ENCODE measurements around the gene B3GNT4.

DNA sequence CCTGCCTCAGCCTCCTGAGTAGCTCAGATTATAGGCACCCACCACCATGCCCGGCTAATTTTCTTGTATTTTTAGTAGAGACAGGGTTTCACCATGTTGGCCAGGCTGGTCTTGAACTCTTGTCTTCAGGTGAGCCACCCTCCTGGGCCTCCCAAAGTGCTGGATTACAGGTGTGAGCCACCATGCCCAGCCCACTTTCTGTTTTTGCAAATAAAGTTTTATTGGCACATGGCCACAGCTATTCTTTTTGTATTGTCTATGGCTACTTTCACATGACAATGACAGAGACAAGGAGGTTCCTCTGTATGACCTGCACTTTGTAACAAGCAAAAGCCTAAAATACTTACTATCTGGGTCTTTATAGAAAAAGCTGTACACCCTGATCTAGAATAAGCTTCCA is 42.0 kb downstream of the B3GNT4 start:
- TF ChIP-seq, protein P1, sequence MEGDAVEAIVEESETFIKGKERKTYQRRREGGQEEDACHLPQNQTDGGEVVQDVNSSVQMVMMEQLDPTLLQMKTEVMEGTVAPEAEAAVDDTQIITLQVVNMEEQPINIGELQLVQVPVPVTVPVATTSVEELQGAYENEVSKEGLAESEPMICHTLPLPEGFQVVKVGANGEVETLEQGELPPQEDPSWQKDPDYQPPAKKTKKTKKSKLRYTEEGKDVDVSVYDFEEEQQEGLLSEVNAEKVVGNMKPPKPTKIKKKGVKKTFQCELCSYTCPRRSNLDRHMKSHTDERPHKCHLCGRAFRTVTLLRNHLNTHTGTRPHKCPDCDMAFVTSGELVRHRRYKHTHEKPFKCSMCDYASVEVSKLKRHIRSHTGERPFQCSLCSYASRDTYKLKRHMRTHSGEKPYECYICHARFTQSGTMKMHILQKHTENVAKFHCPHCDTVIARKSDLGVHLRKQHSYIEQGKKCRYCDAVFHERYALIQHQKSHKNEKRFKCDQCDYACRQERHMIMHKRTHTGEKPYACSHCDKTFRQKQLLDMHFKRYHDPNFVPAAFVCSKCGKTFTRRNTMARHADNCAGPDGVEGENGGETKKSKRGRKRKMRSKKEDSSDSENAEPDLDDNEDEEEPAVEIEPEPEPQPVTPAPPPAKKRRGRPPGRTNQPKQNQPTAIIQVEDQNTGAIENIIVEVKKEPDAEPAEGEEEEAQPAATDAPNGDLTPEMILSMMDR (IDR thresholded peaks at IDR 0.05), result no peak
- TF ChIP-seq POLR2AphosphoS5 (IDR thresholded peaks at IDR 0.05) (no peak), POLR2A (IDR thresholded peaks at IDR 0.05) (no peak)

All from breast epithelium (tissue), 3 donors.